ENCODE data around the gene TBC1D22A. TPM values are rescaled to one million over a fixed set of nuclear protein-coding genes. Genes with fewer than 3 reads are reported as not detected.

TBC1D22A gene
- total RNA-seq, 2 donors from 2014 or later = 21.0 to 27.9 TPM

- WGBS, 2 experiments (ENCODE audit: insufficient coverage in 1 of 2, insufficient read length in 1 of 2) = 95 to 98% methylated on average over 10 to 18 of the region's 18 CpGs
- Mint-ChIP-seq H3K9me3 (no peaks in the 10 kb centered on the region), H3K27me3 (ENCODE audit: insufficient read depth) (no peaks in the 10 kb centered on the region), H3K4me1 (peaks cover 8% of the 10 kb centered on the region), H3K4me3 (no peak overlapping the region), H3K36me3 (ENCODE audit: low read depth) (peaks cover 9% of the 10 kb centered on the region), H3K27ac (no peak overlapping the region)
- H3K4me3 ChIP-seq (ENCODE audit: low read length) = no peak overlapping the region
- no peak for TF ChIP-seq CTCF (conservative IDR thresholded peaks at IDR 0.05)
- H3K9ac ChIP-seq (ENCODE audit: extremely low read depth, low read length, poor library complexity, severe bottlenecking) = no peak overlapping the region
- H3K9me3 ChIP-seq (ENCODE audit: control insufficient read depth, low read length) = no peaks in the 10 kb centered on the region
- H3K27me3 ChIP-seq (ENCODE audit: control insufficient read depth, insufficient read depth, low read length, poor library complexity, severe bottlenecking) = no peaks in the 10 kb centered on the region
- H3K36me3 ChIP-seq (ENCODE audit: control insufficient read depth, insufficient read depth, low read length) = no peaks in the 10 kb centered on the region
- H3K27ac ChIP-seq (ENCODE audit: low read depth, low read length) = no peak overlapping the region
- peaks cover 3% of the 10 kb centered on the region for H3K4me1 ChIP-seq (ENCODE audit: control insufficient read depth, insufficient read depth, low read length)
- no peak for DNase-seq
Measured at GRCh38 chr22:47042861-47043496, 280.5 kb downstream of the TBC1D22A start.

- 86 to 89% methylated on average over 16 to 19 of the region's 19 CpGs for WGBS, 2 experiments (ENCODE audit: insufficient coverage in 1 of 2, insufficient read length in 1 of 2)
- no peak overlapping the region for H3K9ac ChIP-seq (ENCODE audit: extremely low read depth, low read length, poor library complexity, severe bottlenecking)
Measured at GRCh38 chr22:47043835-47044721, 281.6 kb downstream of the TBC1D22A start.

More at GRCh38 chr22:47043835-47044721, 281.6 kb downstream of the TBC1D22A start:
- Mint-ChIP-seq H3K4me3 (no peak overlapping the region), H3K9me3 (no peaks in the 10 kb centered on the region), H3K4me1 (peaks cover 8% of the 10 kb centered on the region), H3K27me3 (ENCODE audit: insufficient read depth) (no peaks in the 10 kb centered on the region), H3K36me3 (ENCODE audit: low read depth) (peaks cover 9% of the 10 kb centered on the region), H3K27ac (no peak overlapping the region)
- Histone ChIP-seq H3K4me1 (ENCODE audit: control insufficient read depth, insufficient read depth, low read length) (peaks cover 3% of the 10 kb centered on the region), H3K36me3 (ENCODE audit: control insufficient read depth, insufficient read depth, low read length) (no peaks in the 10 kb centered on the region), H3K27ac (ENCODE audit: low read depth, low read length) (peak overlapping the region; percentile 44), H3K4me3 (ENCODE audit: low read length) (no peak overlapping the region), H3K9me3 (ENCODE audit: control insufficient read depth, low read length) (no peaks in the 10 kb centered on the region), H3K27me3 (ENCODE audit: control insufficient read depth, insufficient read depth, low read length, poor library complexity, severe bottlenecking) (no peaks in the 10 kb centered on the region)
- no peak for TF ChIP-seq CTCF (conservative IDR thresholded peaks at IDR 0.05)
- peak; percentile 83 for DNase-seq

Measured in endodermal cell (in vitro differentiated cells).